HepG2 (cell line): ENCODE data around the gene ATXN1L. TPM values are rescaled to one million over a fixed set of nuclear protein-coding genes. Genes with fewer than 3 reads are reported as not detected.

Source experiments
- ATAC-seq: fragments of 200-7000 bp; cut with Tn5 transposase; 3 replicates; pipeline ENCODE4 v1.9.1; 2020; ENCODE audit warnings: mild to moderate bottlenecking, moderate library complexity
- BruUV-seq: library from RNA; stranded (reverse); fragments of 400-500 nt; replicated peaks from 2 replicates; lab custom pipeline; 2021; lab: Mats Ljungman, UMichigan
- CTCF ChIA-PET: fragments of 300-600 bp; formaldehyde crosslinking; extraction: SDS; loops from one replicate; lab custom pipeline; 2021; ENCODE audit warnings: low total read pairs, inconsistent platforms, low intra/inter-chr PET ratio; lab: Yijun Ruan, JAX
- POLR2A ChIA-PET: fragments of 350-600 bp; sonication (Branson Sonifier 250); formaldehyde crosslinking; loops from one replicate; lab custom pipeline; 2020; ENCODE audit warnings: antibody characterized with exemption, inconsistent platforms; lab: Yijun Ruan, JAX
- DNase-seq: peaks from one replicate; pipeline ENCODE4 v3.0.0-alpha.2; 2015; ENCODE audit warnings: low spot score
- FAIRE-seq: peaks from 3 replicates; lab custom pipeline; 2011; peaks lifted over from hg19 to GRCh38; lab: Jason Lieb, UNC
- H2AFZ ChIP-seq: one replicate; pipeline ENCODE4 v1.6.1; 2011; ENCODE audit warnings: low read length, inconsistent platforms
- H3K27ac ChIP-seq: fragments of 300-600 bp; 3 replicates; pipeline ENCODE4 v1.8.0; 2011; ENCODE audit warnings: mixed run types, mild to moderate bottlenecking, mixed read lengths, low read length, inconsistent platforms; ENCODE audit not compliant: insufficient read depth; ENCODE audit errors: extremely low read length
- H3K27me3 ChIP-seq, 2 experiments: fragments of 200-600 bp in 1 of 2; 2 replicates in 1 of 2; 3 replicates in 1 of 2; pipeline versions ENCODE4 v1.6.0 to v1.8.0; 2011; ENCODE audit warnings: low read length in 2 of 2, mild to moderate bottlenecking in 2 of 2, moderate library complexity in 2 of 2, inconsistent platforms in 1 of 2; ENCODE audit not compliant: insufficient read depth in 2 of 2, control insufficient read depth in 1 of 2
- H3K36me3 ChIP-seq, 2 experiments: fragments of 200-600 bp in 1 of 2; replicated peaks in 1 of 2; 2 replicates in 1 of 2; 3 replicates in 1 of 2; pipeline versions ENCODE4 v1.5.1 to v1.8.0; 2011; ENCODE audit warnings: low read length in 2 of 2, inconsistent platforms in 1 of 2; ENCODE audit not compliant: insufficient read depth in 2 of 2, control insufficient read depth in 1 of 2
- H3K4me1 ChIP-seq: 2 replicates; pipeline ENCODE4 v1.5.1; 2012; ENCODE audit warnings: low read length, inconsistent platforms; ENCODE audit not compliant: insufficient read depth
- H3K4me2 ChIP-seq: 2 replicates; pipeline ENCODE4 v1.6.0; 2011; ENCODE audit warnings: low read depth, low read length, inconsistent platforms
- H3K4me3 ChIP-seq, 3 experiments: fragments of 200-600 bp in 1 of 3; sonication (generic), shearing (Covaris generic) in 1 of 3; replicated peaks in 1 of 3; 2 replicates each; pipeline ENCODE4 v1.5.1; 2011 to 2016; ENCODE audit warnings: low read length in 3 of 3, inconsistent platforms in 2 of 3, low read depth in 2 of 3, mild to moderate bottlenecking in 2 of 3, control low read depth in 1 of 3, mixed read lengths in 1 of 3; ENCODE audit not compliant: insufficient read depth in 1 of 3
- H3K79me2 ChIP-seq: one replicate; pipeline ENCODE4 v1.6.1; 2011; ENCODE audit warnings: low read length, inconsistent platforms; ENCODE audit not compliant: insufficient read depth
- H3K9ac ChIP-seq: 2 replicates; pipeline ENCODE4 v1.6.0; 2011; ENCODE audit warnings: mild to moderate bottlenecking, low read depth, low read length, inconsistent platforms; ENCODE audit not compliant: insufficient read depth
- H3K9me3 ChIP-seq: 2 replicates; pipeline ENCODE4 v1.5.1; 2012; ENCODE audit warnings: mild to moderate bottlenecking, low read length
- H4K20me1 ChIP-seq: 2 replicates; pipeline ENCODE4 v1.6.0; 2011; ENCODE audit warnings: inconsistent platforms, mild to moderate bottlenecking, low read length, moderate library complexity; ENCODE audit not compliant: insufficient read depth
- FUBP1 ChIP-seq: sonication (generic); formaldehyde crosslinking; IDR thresholded peaks from 2 replicates; pipeline ENCODE4 v1.5.1; 2020; ENCODE audit warnings: missing genetic modification reagents, mild to moderate bottlenecking, borderline replicate concordance
- HMGXB3 ChIP-seq: sonication (generic); formaldehyde crosslinking; IDR thresholded peaks from 2 replicates; pipeline ENCODE4 v1.4.0; 2020; ENCODE audit warnings: missing genetic modification reagents, borderline replicate concordance
- HNRNPK ChIP-seq: fragments of 200-400 bp; formaldehyde crosslinking; IDR thresholded peaks from 2 replicates; pipeline ENCODE4 v1.6.1; 2018; ENCODE audit warnings: low read length, low read depth, moderate library complexity, mild to moderate bottlenecking; ENCODE audit not compliant: poor library complexity, severe bottlenecking
- NFRKB ChIP-seq: fragments of 450-650 bp; IDR thresholded peaks from 2 replicates; pipeline ENCODE4 v1.6.1; 2017
- PHF20 ChIP-seq: sonication (generic); formaldehyde crosslinking; IDR thresholded peaks from 2 replicates; pipeline ENCODE4 v1.5.0; 2020; ENCODE audit warnings: mild to moderate bottlenecking, missing genetic modification reagents
- SIX1 ChIP-seq: sonication (generic); formaldehyde crosslinking; IDR thresholded peaks from 2 replicates; pipeline ENCODE4 v1.4.0; 2020; ENCODE audit warnings: missing genetic modification reagents, borderline replicate concordance
- ZBTB42 ChIP-seq: sonication (generic); formaldehyde crosslinking; IDR thresholded peaks from 2 replicates; pipeline ENCODE4 v1.5.0; 2020; ENCODE audit warnings: mild to moderate bottlenecking, missing genetic modification reagents
- ZSCAN25 ChIP-seq: sonication (generic); formaldehyde crosslinking; IDR thresholded peaks from 2 replicates; pipeline ENCODE4 v1.8.0; 2022; ENCODE audit warnings: mild to moderate bottlenecking, missing genetic modification reagents
- WGBS: methylation state at CpG from one replicate; pipeline ENCODE4 v1.1.6; 2017; ENCODE audit warnings: low lambda C conversion rate; 5-methylcytosine and 5-hydroxymethylcytosine counted together
- in situ Hi-C: cut with HindIII; loops from 2 replicates; pipeline ENCODE4 v1.10.0; 2017; ENCODE audit warnings: low pct_unique_long_range_greater_than_20kb; ENCODE audit not compliant: extremely low pct_ligation_motif_present
- intact Hi-C: fragments of 100-400 bp; cut with micrococcal nuclease; formaldehyde crosslinking; loops from one replicate; pipeline ENCODE4 v1.10.0; 2022; ENCODE audit not compliant: unreplicated experiment
- polyA plus RNA-seq, 8 experiments: library from polyadenylated mRNA; depleted of rRNA in 3 of 8; stranded (reverse) in 7 of 8; unstranded in 1 of 8; fragments of >200 nt; fragmentation: Illumina TruSeq in 4 of 8; extraction: Trizol in 4 of 8; gene quantifications; 2 replicates each; pipeline versions ENCODE4 v1.2.1 to v1.2.3, GENCODE V29; 2011 to 2016; ENCODE audit warnings: low read depth in 4 of 8, missing spikeins in 1 of 8, mixed read lengths in 1 of 8; ENCODE audit not compliant: insufficient read depth in 1 of 8
- total RNA-seq, 5 experiments: library from RNA; depleted of rRNA; stranded (reverse); fragments of >200 nt; fragmentation: Illumina TruSeq; extraction: Trizol; gene quantifications; 2 replicates each; pipeline ENCODE4 v1.2.3, GENCODE V29; 2016; ENCODE audit warnings: low read depth in 1 of 5

Gene ATXN1L
- total and polyA plus RNA-seq, 2 of the 13 experiments (the other 11 are each of a cell fraction or from before 2014, with no cell fraction given), result 20.0 to 22.4 TPM

- Histone ChIP-seq H3K36me3 (no peaks in the 10 kb centered on the region), H3K9ac (no peak overlapping the region), H3K4me2 (no peak overlapping the region), H2AFZ (no peak overlapping the region), H3K27ac (no peak overlapping the region), H3K4me1 (peaks cover 13% of the 10 kb centered on the region), H3K79me2 (no peaks in the 10 kb centered on the region), H3K4me3 (no peak overlapping the region), H3K9me3 (no peaks in the 10 kb centered on the region), H4K20me1 (no peaks in the 10 kb centered on the region), H3K27me3 (no peaks in the 10 kb centered on the region)
- intact Hi-C loops (no loop called here), in situ Hi-C loops (no loop called here)
- DNase-seq, result no peak
- ChIA-PET CTCF (no interaction called here), POLR2A (interaction anchor here (0.6 kb wide), 1 partner anchor 269 kb away, joined by 3 read pairs; no protein-coding TSS in a partner anchor)
- BruUV-seq, result no TSS peak
- TF ChIP-seq PHF20 (CRISPR knock-in tag) (no peak), NFRKB (no peak), HNRNPK (no peak), FUBP1 (no peak), HMGXB3 (CRISPR knock-in tag) (no peak), ZSCAN25 (CRISPR knock-in tag) (no peak), SIX1 (CRISPR knock-in tag) (no peak), ZBTB42 (CRISPR knock-in tag) (no peak)
- FAIRE-seq, result no peak
- ATAC-seq, result no peak
- WGBS, result 56% methylated on average over 3 of the region's 3 CpGs
Observed at GRCh38 chr16:71837150-71837549, 8.6 kb upstream of the ATXN1L start.
